ENCODE results near the gene CBFA2T3.
A peak's percentile ranks its signal among the peaks of the same experiment; 100 is the strongest.

The CBFA2T3 gene

DNA sequence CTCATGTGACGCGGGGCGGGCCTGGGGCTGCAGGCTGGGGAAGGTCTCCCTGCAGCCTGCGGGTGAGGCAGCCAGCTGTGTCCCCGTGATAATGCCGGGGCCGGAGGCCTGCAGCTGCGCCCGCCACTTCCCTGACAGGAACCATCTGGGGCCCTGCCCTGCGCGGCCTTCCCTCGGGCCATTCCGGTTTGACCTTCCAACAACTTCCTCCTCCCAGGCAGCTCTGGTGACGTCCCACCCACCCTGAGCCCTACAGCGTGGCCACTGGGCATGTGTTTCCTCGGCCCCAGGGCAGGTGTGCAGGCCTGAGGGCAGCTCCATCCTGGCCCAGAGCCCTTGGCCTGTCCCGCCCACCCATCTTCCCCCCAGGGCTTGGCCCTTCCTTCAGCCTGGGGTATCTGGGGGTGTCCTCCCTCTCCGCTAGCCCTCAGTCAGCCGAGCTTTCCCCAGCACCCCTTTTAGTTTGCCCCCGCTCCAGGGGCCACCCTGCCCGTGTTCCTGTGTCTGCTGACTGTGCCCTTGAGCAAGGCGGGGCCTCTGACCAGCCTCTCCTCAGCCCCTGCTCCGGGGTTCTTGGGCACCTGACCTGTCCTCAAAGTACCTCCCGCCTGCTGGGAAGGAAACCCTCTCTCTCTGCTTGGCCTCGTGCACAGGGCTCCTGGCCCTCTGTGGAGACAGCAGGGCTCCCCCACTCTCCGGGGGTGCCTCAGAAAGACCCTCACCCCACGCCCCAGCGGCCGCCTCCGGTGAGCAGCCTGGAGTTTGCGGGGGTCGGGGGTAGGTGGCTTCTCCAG, at the start of gene CBFA2T3:
TSS of gene CBFA2T3 (minus strand) at position 190 of the 794 bp plus-strand sequence. CDS start 400 bp downstream, outside the sequence.
- DNase-seq (ENCODE audit: low read depth): no peak
- no peak within 1 kb of the TSS for H3K4me3 ChIP-seq (ENCODE audit: low read depth, low read length)
- TF ChIP-seq, protein P1, sequence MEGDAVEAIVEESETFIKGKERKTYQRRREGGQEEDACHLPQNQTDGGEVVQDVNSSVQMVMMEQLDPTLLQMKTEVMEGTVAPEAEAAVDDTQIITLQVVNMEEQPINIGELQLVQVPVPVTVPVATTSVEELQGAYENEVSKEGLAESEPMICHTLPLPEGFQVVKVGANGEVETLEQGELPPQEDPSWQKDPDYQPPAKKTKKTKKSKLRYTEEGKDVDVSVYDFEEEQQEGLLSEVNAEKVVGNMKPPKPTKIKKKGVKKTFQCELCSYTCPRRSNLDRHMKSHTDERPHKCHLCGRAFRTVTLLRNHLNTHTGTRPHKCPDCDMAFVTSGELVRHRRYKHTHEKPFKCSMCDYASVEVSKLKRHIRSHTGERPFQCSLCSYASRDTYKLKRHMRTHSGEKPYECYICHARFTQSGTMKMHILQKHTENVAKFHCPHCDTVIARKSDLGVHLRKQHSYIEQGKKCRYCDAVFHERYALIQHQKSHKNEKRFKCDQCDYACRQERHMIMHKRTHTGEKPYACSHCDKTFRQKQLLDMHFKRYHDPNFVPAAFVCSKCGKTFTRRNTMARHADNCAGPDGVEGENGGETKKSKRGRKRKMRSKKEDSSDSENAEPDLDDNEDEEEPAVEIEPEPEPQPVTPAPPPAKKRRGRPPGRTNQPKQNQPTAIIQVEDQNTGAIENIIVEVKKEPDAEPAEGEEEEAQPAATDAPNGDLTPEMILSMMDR (conservative IDR thresholded peaks at IDR 0.05; ENCODE audit: low read depth, low read length): no peak

DNA sequence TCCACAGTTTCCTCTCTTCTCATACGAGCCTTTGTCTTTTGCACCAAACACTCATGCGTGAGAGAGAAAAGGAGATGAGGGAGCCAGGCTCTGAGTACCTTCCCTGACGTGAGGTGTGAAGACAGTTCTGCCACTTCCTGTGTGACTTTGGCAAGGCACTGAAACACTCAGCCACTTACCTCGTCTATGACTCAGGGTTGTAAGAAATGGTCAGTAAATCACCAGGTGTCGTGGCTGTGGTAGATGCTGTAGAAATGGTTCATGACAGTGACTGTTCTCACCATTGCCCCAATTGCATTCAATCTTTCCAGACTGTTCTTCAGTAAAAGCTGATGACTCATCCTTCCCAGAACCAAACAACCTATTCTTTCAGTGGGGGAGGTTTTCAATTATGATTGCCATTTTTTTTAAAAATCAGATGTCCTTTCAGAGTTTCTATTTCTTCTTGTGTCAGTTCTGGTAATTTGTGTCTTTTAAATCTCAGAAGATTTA, 49.2 kb upstream of the CBFA2T3 start:
- TF ChIP-seq, protein P1 (conservative IDR thresholded peaks at IDR 0.05; ENCODE audit: low read depth, low read length): no peak
- DNase-seq (ENCODE audit: low read depth): peak; percentile 5
- H3K4me3 ChIP-seq (ENCODE audit: low read depth, low read length): no peak overlapping the region

DNA sequence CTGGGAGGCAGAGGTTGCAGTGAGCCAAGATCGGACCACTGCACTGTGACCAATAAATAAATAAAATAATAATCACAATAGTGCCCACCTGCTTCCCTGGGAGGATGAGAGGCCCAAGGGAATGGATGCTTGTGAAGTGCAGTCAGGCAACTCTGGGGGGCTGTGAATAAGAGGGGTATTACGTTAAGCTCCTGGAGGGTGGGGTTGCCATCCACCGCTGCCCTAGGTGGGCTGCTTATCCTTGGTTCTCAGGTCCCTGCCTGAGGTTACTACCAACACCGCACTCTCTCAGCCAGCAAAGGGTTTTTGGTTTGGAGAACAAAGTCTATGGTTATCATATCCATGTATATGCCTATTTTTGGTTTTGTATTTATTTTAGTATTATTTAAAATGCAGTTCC, 48.6 kb upstream of the CBFA2T3 start:
- no peak overlapping the region for H3K4me3 ChIP-seq (ENCODE audit: low read depth, low read length)
- DNase-seq (ENCODE audit: low read depth): no peak
- TF ChIP-seq, protein P1 (conservative IDR thresholded peaks at IDR 0.05; ENCODE audit: low read depth, low read length): no peak

DNA sequence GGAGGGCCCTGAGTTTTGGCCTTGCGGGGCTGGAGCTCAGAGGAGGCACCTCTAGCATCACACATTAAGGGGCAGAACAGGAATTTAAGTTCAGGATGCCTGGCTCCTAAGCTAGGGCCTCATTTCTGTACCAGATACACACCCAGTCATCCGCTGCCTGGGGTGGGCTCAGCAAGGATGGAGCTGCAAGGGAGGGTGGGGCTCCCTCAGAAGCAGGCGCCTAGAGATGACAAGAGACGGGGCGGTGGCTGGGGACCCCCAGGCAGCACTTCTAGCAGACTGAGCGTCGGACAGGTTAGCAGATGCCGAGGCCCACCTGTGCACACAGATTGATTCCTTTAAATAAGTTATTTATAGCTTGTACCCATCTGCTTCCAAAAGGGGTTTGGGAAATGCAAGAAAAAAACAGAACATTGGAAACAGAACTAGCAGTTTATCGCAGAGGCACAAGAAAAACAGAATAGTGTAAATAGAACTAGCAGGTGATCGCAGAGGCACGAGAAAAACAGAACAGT, 47.6 kb upstream of the CBFA2T3 start:
- TF ChIP-seq, protein P1 (conservative IDR thresholded peaks at IDR 0.05; ENCODE audit: low read depth, low read length): no peak
- H3K4me3 ChIP-seq (ENCODE audit: low read depth, low read length): no peak overlapping the region
- DNase-seq (ENCODE audit: low read depth): no peak

DNA sequence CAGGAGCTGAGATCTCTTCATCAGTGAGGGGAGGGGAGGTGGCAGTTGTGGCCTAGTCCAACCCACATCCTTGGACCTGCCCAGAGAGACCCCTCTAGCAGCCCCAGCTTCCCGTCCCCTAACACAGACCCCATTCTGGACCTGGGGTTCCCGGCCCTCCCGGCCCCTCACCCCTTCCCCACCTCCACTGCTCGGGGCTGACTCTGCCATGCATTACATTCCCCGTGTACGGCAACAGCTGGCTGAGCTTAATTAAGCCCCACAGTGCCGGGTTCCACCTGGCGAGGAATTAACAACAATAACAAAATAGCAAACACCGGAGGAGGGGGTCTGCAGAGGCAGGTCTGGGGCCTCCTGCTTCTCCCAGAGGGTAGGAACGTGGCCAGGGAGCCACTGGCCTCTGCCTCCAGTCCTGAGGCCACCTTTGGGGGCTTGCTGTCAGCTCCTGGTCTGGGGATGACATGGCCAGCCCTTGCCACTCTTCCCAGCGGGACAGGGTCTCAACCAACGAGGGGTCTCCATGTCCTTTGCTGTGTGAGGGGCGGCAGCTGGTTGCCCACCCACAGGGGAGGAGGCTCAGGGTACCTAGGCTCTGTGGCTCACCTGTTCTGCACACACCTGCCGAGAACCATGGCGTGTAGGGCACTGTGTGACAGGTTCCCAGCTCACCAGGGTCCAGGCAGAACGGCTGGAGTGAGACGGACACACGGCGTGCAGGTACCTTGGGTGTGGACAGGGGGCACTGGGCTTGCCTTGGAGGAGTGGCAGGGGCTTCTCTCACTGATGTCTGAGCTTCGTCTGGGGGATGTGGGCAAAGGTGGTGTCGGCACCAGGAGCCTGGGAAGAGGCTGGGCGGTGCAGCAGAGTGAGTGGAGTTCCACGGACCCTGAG, 46.9 kb upstream of the CBFA2T3 start:
- no peak overlapping the region for H3K4me3 ChIP-seq (ENCODE audit: low read depth, low read length)
- no peak for DNase-seq (ENCODE audit: low read depth)
- TF ChIP-seq, protein P1 (conservative IDR thresholded peaks at IDR 0.05; ENCODE audit: low read depth, low read length): no peak

DNA sequence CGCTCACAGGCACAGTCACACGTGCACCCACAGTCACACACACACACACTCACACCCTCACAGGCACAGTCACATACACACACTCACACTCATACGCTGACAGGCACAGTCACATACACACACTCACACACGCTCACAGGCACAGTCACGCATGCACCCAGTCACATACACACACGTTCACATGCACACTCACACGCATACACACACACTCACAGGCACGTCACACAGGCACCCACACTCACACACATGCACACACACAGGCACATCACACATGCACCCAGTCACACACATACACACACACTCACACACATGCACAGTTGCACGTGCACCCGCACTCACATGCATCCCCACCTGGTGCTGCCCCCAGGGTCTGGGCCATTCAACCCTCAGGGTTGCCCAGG, 46.1 kb upstream of the CBFA2T3 start:
- TF ChIP-seq, protein P1 (conservative IDR thresholded peaks at IDR 0.05; ENCODE audit: low read depth, low read length): no peak
- no peak for DNase-seq (ENCODE audit: low read depth)
- H3K4me3 ChIP-seq (ENCODE audit: low read depth, low read length): no peak overlapping the region
